ENCODE data around the gene MEIOSIN.
"Not testable (repeated sequence)": the region's sequence is repeated elsewhere in the genome, so short reads cannot be mapped to it uniquely, and the experiment has no call there.

Gene MEIOSIN

GRCh38 chr19:45799541-45799940, 66.3 kb downstream of the MEIOSIN start:
- DNase-seq: not testable (repeated sequence)

- no peak for DNase-seq
Observed at GRCh38 chr19:45800070-45800553, 66.9 kb downstream of the MEIOSIN start.

GRCh38 chr19:45801603-45802175, 68.5 kb downstream of the MEIOSIN start:
- DNase-seq: no peak

GRCh38 chr19:45804140-45804958, 71.1 kb downstream of the MEIOSIN start:
- DNase-seq: no peak

- DNase-seq: no peak
Observed at GRCh38 chr19:45804959-45805230, 71.7 kb downstream of the MEIOSIN start.

- DNase-seq: no peak
Observed at GRCh38 chr19:45805719-45806118, 72.5 kb downstream of the MEIOSIN start.

GRCh38 chr19:45809643-45810159, 76.5 kb downstream of the MEIOSIN start:
- DNase-seq: no peak

GRCh38 chr19:45812297-45812696, 79.1 kb downstream of the MEIOSIN start:
- no peak for DNase-seq

Measured in right kidney (tissue), 1 donor.